HEK293T (cell line): ENCODE measurements around the gene SFXN4.
A peak's percentile ranks its signal among the peaks of the same experiment; 100 is the strongest.

Experiments
- ARNT ChIP-seq: fragments of 450-650 bp; IDR thresholded peaks from 2 replicates; pipeline ENCODE4 v1.6.1; 2017; ENCODE audit warnings: mild to moderate bottlenecking
- CTBP1 ChIP-seq: fragments of 450-650 bp; IDR thresholded peaks from 2 replicates; pipeline ENCODE4 v1.6.1; 2016; ENCODE audit warnings: borderline replicate concordance
- ELF4 ChIP-seq: fragments of 450-650 bp; IDR thresholded peaks from 2 replicates; pipeline ENCODE4 v1.6.1; 2017; ENCODE audit warnings: antibody characterized with exemption
- FOXA1 ChIP-seq: fragments of 450-650 bp; IDR thresholded peaks from 2 replicates; pipeline ENCODE4 v1.6.1; 2016; ENCODE audit warnings: mild to moderate bottlenecking
- FOXK2 ChIP-seq: fragments of 450-650 bp; IDR thresholded peaks from 2 replicates; pipeline ENCODE4 v1.6.1; 2016; ENCODE audit warnings: mild to moderate bottlenecking
- FOXM1 ChIP-seq: fragments of 450-650 bp; IDR thresholded peaks from 2 replicates; pipeline ENCODE4 v1.6.1; 2017; ENCODE audit warnings: mild to moderate bottlenecking, borderline replicate concordance
- L3MBTL2 ChIP-seq: fragments of 450-650 bp; conservative IDR thresholded peaks from 2 replicates; pipeline ENCODE4 v1.6.1; 2016; ENCODE audit warnings: mild to moderate bottlenecking
- LEF1 ChIP-seq: fragments of 450-650 bp; IDR thresholded peaks from 2 replicates; pipeline ENCODE4 v1.6.1; 2017; ENCODE audit warnings: mild to moderate bottlenecking, borderline replicate concordance
- NFRKB ChIP-seq: fragments of 450-650 bp; IDR thresholded peaks from 2 replicates; pipeline ENCODE4 v1.6.1; 2016; ENCODE audit warnings: mild to moderate bottlenecking, moderate library complexity
- SP1 ChIP-seq: fragments of 450-650 bp; IDR thresholded peaks from 2 replicates; pipeline ENCODE4 v1.6.1; 2017
- SUZ12 ChIP-seq: fragments of 450-650 bp; IDR thresholded peaks from 2 replicates; pipeline ENCODE4 v1.6.1; 2016; ENCODE audit warnings: mild to moderate bottlenecking
- TARDBP ChIP-seq: fragments of 450-650 bp; IDR thresholded peaks from 2 replicates; pipeline ENCODE4 v1.6.1; 2016
- ZNF384 ChIP-seq: fragments of 450-650 bp; IDR thresholded peaks from 2 replicates; pipeline ENCODE4 v1.6.1; 2016
- TF ChIP-seq, protein P1 (sequence below): fragments of 450-650 bp; IDR thresholded peaks from 2 replicates; pipeline ENCODE4 v1.6.1; 2016

DNA sequence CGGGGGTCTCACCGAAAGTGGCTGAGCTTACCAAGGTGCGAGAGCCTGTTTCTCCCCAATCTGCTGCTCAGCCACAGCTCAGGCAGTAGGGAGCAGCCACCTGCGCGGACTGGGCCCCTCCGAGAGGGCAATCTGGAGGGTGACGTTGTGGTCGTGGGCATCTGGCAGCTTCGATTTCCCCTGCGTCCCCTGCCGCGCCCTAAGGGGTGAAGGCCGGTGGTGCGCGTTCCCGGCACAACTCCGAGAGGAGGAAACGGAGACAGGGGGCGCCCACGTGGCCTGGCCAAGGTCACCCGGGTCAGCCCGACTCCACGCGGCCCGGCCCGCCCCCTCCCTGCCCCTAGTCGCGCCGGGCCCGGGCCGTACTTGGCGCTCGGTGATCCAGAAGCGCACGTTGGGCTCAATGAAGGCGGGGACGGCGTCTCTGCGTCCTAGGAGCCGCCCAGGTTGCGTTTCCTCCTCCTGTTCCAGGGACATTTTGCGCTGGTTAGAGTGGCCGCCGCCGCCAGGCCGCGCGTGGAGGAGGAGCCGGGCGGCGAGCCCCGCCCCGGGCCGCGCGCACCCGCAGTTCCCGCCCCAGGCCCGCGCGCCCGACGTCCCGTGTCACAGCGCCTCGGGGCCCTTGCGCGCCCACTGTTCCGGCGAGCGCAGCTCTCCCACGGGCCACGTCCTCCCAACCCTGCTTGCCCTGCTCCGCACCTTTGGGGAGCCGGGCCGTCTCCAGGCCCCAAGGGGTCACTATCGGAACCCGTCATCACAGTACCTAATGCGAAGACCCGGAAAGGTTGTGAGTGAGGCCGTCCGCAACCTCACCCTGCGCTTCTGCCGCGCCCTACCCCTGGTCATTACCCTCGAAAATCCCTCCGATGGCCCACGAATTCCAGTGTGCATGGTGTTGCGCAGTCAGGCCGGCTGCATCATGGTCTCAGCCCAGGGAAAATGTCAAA, at the start of gene SFXN4:
- no peak for TF ChIP-seq SP1
- TF ChIP-seq TARDBP, result no peak
- TF ChIP-seq ZNF384, result no peak
- no peak for TF ChIP-seq FOXA1
- 0 out of 2 replicates have a peak, but pooled peaks have one; percentile 40 for TF ChIP-seq FOXM1
- no peak for TF ChIP-seq ELF4
- peak; percentile 46 for TF ChIP-seq L3MBTL2
- TF ChIP-seq SUZ12, result no peak
- no peak for TF ChIP-seq ARNT
- TF ChIP-seq, protein P1, sequence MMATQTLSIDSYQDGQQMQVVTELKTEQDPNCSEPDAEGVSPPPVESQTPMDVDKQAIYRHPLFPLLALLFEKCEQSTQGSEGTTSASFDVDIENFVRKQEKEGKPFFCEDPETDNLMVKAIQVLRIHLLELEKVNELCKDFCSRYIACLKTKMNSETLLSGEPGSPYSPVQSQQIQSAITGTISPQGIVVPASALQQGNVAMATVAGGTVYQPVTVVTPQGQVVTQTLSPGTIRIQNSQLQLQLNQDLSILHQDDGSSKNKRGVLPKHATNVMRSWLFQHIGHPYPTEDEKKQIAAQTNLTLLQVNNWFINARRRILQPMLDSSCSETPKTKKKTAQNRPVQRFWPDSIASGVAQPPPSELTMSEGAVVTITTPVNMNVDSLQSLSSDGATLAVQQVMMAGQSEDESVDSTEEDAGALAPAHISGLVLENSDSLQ, result no peak
- TF ChIP-seq FOXK2, result no peak
- no peak for TF ChIP-seq NFRKB
- TF ChIP-seq LEF1, result no peak
- TF ChIP-seq CTBP1, result no peak
